Right lobe of liver (tissue), 4 donors: Measurements from ENCODE around the gene RASGRF2.

Experiments
- POLR2A ChIP-seq: fragments of 450-650 bp; IDR thresholded peaks from one replicate; pipeline ENCODE4 v1.6.1; 2017; ENCODE audit warnings: antibody characterized with exemption, mild to moderate bottlenecking
- TF ChIP-seq, protein P1 (sequence below), 4 donors: fragments of 200-600 bp in 3 of 4; fragments of 450-650 bp in 1 of 4; IDR thresholded peaks; one replicate each; pipeline versions ENCODE4 v1.5.1 to v1.8.0; 2016 to 2022; ENCODE audit warnings: antibody characterized with exemption in 4 of 4, mild to moderate bottlenecking in 2 of 4
- donor health status: DM: no; HTN: no; CAD: no.
- donor health status: DM: no; HTN: no; CAD: no.
- donor health status: DM: no; HTN: yes; CAD: no.

DNA sequence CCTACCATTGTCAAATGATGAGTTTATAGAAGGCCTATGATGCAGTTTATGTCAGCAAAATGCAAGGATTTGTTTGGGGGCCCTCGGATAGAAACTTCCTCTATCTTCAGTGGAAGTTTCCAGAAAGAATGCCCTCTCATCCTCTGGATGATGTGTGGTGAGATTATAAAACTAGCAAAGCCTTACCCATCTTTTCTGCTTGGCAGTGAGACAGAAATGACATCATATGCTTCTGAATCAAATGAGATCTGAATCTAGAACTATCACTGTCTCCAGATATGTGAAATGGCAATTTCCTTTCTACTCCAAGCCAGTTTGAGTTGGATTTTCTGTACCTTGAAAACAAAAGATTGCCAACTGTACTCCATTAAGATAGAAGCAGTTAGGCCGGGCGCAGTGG, 212.5 kb downstream of the RASGRF2 start:
- TF ChIP-seq, protein P1, sequence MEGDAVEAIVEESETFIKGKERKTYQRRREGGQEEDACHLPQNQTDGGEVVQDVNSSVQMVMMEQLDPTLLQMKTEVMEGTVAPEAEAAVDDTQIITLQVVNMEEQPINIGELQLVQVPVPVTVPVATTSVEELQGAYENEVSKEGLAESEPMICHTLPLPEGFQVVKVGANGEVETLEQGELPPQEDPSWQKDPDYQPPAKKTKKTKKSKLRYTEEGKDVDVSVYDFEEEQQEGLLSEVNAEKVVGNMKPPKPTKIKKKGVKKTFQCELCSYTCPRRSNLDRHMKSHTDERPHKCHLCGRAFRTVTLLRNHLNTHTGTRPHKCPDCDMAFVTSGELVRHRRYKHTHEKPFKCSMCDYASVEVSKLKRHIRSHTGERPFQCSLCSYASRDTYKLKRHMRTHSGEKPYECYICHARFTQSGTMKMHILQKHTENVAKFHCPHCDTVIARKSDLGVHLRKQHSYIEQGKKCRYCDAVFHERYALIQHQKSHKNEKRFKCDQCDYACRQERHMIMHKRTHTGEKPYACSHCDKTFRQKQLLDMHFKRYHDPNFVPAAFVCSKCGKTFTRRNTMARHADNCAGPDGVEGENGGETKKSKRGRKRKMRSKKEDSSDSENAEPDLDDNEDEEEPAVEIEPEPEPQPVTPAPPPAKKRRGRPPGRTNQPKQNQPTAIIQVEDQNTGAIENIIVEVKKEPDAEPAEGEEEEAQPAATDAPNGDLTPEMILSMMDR (IDR thresholded peaks at IDR 0.05): no peak
- TF ChIP-seq POLR2A: no peak
